22Rv1 (cell line): ENCODE data around the gene PRDM15.

Experiments used
- CTCF ChIP-seq: fragments of 450-650 bp; IDR thresholded peaks from 2 replicates; pipeline ENCODE4 v1.5.1; 2017; ENCODE audit warnings: mild to moderate bottlenecking
- ZFX ChIP-seq: fragments of 450-650 bp; IDR thresholded peaks from 2 replicates; pipeline ENCODE4 v1.6.1; 2017; ENCODE audit warnings: antibody characterized with exemption, borderline replicate concordance

GRCh38 chr21:41749286-41749685 is 129.9 kb downstream of the PRDM15 start:
- TF ChIP-seq CTCF (no peak), ZFX (no peak)
